NB4 (cell line): Measurements from ENCODE around the gene SULT4A1.
A peak's percentile ranks its signal among the peaks of the same experiment; 100 is the strongest.

Experiments used
- DNase-seq: peaks from one replicate; pipeline ENCODE4 v3.0.0; 2010; ENCODE audit warnings: low read depth
- H3K4me3 ChIP-seq: one replicate; pipeline ENCODE4 v1.5.1; 2011; ENCODE audit warnings: mild to moderate bottlenecking, low read depth, low read length, moderate library complexity
- MYC ChIP-seq: IDR thresholded peaks from 2 replicates; pipeline ENCODE4 v1.6.1; 2011; ENCODE audit warnings: low read depth, low read length
- POLR2A ChIP-seq: IDR thresholded peaks from 2 replicates; pipeline ENCODE4 v1.6.1; 2011; ENCODE audit warnings: mild to moderate bottlenecking; ENCODE audit not compliant: insufficient read length; ENCODE audit errors: extremely low read depth
- TF ChIP-seq, protein P1 (sequence below): IDR thresholded peaks from 2 replicates; pipeline ENCODE4 v1.6.1; 2011; ENCODE audit warnings: low read depth, low read length
- TF ChIP-seq, protein P2 (sequence below): IDR thresholded peaks from one replicate; pipeline ENCODE4 v1.5.1; 2012; ENCODE audit warnings: low read depth, low read length

SULT4A1 gene

DNA sequence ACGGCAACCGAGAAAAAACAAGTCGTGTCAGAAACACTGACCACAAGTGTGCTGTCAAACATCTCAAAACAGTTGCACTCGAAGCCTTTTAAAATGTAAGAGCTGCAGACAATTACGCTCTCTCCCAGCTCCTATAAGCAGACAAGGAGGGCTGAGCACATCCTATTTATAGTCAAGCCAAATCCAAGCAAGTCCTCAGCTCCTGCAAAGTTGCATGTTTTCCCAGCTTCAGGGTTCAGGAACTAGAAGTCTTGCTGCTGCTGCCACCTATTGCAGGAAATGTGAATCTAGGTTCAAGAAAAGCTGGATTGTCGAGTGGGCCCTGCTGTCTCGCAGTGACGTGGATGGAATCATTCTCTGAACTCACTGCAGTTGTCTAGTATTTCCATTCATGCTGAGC is 65.7 kb downstream of the SULT4A1 start:
- H3K4me3 ChIP-seq, result no peak overlapping the region
- peak; percentile 12 for DNase-seq
- TF ChIP-seq POLR2A, result no peak
- TF ChIP-seq MYC, result no peak

DNA sequence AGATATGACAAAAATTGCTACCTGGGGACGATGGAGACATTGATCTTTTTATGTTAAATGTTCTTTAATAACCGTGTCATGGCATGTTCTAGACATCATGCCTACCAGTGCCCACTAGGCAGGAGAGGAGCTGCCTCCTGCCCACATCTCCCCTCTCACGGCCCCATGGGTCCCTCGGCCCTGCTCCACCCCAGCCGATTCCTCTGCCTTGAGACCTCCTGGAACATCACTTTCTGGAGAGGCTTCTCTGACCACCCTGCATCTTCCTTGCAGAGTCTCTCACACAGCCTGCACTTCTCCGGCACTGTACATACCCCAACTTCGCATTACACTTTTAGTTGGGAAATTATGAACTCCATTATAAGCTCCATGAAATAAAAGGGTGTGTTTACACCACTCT is 67.0 kb downstream of the SULT4A1 start:
- DNase-seq, result no peak
- H3K4me3 ChIP-seq, result no peak overlapping the region
- TF ChIP-seq MYC (no peak), POLR2A (no peak)
- TF ChIP-seq, protein P1, sequence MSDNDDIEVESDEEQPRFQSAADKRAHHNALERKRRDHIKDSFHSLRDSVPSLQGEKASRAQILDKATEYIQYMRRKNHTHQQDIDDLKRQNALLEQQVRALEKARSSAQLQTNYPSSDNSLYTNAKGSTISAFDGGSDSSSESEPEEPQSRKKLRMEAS, result no peak
- TF ChIP-seq, protein P2, sequence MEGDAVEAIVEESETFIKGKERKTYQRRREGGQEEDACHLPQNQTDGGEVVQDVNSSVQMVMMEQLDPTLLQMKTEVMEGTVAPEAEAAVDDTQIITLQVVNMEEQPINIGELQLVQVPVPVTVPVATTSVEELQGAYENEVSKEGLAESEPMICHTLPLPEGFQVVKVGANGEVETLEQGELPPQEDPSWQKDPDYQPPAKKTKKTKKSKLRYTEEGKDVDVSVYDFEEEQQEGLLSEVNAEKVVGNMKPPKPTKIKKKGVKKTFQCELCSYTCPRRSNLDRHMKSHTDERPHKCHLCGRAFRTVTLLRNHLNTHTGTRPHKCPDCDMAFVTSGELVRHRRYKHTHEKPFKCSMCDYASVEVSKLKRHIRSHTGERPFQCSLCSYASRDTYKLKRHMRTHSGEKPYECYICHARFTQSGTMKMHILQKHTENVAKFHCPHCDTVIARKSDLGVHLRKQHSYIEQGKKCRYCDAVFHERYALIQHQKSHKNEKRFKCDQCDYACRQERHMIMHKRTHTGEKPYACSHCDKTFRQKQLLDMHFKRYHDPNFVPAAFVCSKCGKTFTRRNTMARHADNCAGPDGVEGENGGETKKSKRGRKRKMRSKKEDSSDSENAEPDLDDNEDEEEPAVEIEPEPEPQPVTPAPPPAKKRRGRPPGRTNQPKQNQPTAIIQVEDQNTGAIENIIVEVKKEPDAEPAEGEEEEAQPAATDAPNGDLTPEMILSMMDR, result no peak

DNA sequence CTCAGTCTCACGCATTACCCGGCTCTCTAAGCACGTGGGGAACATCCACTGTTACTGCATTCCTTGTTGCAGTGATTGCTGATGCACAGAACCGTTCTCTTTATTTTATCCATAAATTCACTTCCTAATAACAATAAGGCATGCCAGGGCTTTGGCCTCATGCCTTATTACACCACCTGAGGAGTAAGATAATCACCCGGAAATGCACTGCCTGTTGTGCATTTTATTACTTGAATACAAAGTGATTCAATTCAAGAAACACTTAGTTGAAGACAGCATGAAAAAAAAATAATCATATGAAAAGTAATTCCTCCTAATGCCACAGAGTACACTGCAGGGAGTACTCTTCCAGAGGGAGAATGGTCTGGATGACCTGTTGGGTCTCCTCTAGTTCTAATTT is 69.4 kb downstream of the SULT4A1 start:
- no peak for DNase-seq
- TF ChIP-seq, protein P1, result no peak
- TF ChIP-seq POLR2A (no peak), MYC (no peak)
- TF ChIP-seq, protein P2, result no peak
- H3K4me3 ChIP-seq, result no peak overlapping the region

DNA sequence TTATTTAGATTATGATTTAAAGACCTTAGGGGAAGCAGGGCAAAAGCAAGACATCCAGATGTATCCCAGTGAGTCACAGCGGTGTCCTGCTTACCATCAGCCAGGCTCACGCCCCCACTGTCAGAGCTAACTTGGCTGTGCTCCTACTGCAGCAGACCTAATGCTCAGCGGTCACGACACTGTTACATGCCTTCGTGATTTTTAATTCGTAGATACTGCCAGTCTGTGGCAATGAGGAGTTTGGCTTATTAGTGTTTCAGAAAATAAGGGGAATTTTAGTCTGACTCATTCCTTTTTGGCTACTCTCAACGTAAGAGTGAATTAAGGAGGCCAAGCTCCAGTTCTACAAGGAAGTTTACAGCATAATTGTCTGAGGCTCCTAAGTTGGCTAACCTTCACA is 72.9 kb downstream of the SULT4A1 start:
- DNase-seq, result no peak
- no peak overlapping the region for H3K4me3 ChIP-seq
- TF ChIP-seq, protein P2, result no peak
- TF ChIP-seq POLR2A, result no peak
- TF ChIP-seq MYC, result no peak
- TF ChIP-seq, protein P1, result no peak

DNA sequence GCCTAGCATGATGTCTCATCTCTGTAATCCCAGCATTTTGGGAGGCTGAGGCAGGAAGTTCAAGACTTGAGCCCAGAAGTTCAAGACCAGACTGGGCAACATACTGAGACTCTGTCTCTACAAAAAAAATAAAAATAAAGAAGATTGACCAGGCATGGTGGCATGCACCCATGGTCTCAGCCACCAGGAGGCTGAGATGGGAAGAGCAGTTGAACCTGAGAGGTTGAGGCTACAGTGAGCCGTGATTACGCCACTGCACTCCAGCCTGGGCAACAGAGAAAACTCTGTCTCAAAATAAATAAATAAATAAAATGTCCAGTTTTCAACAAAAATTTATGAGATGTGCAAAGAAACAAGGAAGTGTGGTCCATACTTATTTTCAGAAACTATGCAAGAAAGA is 78.5 kb downstream of the SULT4A1 start:
- TF ChIP-seq, protein P1, result no peak
- TF ChIP-seq, protein P2, result no peak
- TF ChIP-seq MYC (no peak), POLR2A (no peak)
- DNase-seq, result no peak
- no peak overlapping the region for H3K4me3 ChIP-seq

DNA sequence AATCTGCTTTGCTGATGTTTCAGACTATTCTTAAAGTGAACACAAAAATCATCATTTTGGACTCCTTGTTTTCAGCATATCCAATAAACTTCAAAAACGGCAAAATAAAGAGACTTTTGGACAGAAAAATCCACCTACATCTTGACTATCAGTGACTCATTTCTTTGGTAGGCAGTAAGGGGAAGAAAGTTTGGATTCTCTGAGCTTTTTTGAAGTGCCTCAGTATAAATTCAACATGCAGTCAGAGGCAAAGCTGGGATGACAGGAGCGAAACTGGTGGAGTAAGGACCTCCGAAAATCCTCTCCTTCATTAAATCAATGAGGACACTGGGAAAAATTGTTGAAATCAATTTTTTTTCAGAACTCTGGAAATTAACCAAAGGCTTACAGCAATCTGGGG is 79.9 kb downstream of the SULT4A1 start:
- no peak for DNase-seq
- TF ChIP-seq, protein P2, result no peak
- TF ChIP-seq, protein P1, result no peak
- TF ChIP-seq POLR2A (no peak), MYC (no peak)
- H3K4me3 ChIP-seq, result no peak overlapping the region

DNA sequence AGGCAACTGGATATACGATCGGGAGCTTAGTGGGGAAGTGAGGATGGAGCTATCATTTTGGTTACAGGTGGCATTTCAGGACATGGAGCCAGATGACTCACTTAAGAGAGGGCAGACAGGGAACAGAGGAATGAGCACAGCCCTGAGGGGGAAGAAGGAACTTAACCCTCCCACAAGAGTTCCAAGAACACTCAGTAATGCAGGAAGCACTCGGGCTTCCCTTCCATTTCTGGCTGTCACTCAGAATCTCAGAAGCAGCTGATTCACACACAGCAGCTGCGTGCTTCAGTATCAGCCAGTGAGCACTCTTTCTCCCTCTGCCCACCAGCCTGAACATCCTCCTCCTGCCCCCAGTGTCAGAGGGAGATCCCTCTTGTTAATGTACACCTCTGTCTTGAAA is 85.0 kb downstream of the SULT4A1 start:
- TF ChIP-seq POLR2A, result no peak
- TF ChIP-seq, protein P2, result no peak
- no peak for TF ChIP-seq MYC
- TF ChIP-seq, protein P1, result no peak
- H3K4me3 ChIP-seq, result no peak overlapping the region
- DNase-seq, result no peak
